GM15510 (cell line): ENCODE results near the gene NPIPB8.
"Not testable (repeated sequence)": the region's sequence is repeated elsewhere in the genome, so short reads cannot be mapped to it uniquely, and the experiment has no call there.

Experiments used
- POLR2A ChIP-seq: IDR thresholded peaks from 3 replicates; pipeline ENCODE4 v1.6.1; 2011; ENCODE audit warnings: borderline replicate concordance; ENCODE audit not compliant: insufficient read length; ENCODE audit errors: extremely low read depth

NPIPB8 gene

GRCh38 chr16:28637765-28638164, at the start of gene NPIPB8:
TSS of gene NPIPB8 (plus strand) at chr16:28638065. CDS start at chr16:28638361, 296 bp downstream.
- TF ChIP-seq POLR2A, result not testable (repeated sequence)

GRCh38 chr16:28589069-28589468, 48.8 kb upstream of the NPIPB8 start:
- TF ChIP-seq POLR2A, result no peak

- TF ChIP-seq POLR2A, result no peak
These were observed 47.9 kb upstream of the NPIPB8 start for GRCh38 chr16:28589930-28590329.

GRCh38 chr16:28590384-28591340, 47.2 kb upstream of the NPIPB8 start:
- no peak for TF ChIP-seq POLR2A

GRCh38 chr16:28591355-28591754, 46.5 kb upstream of the NPIPB8 start:
- no peak for TF ChIP-seq POLR2A

- no peak for TF ChIP-seq POLR2A
These were observed 45.4 kb upstream of the NPIPB8 start for GRCh38 chr16:28592511-28592910.

GRCh38 chr16:28592979-28593553, 44.8 kb upstream of the NPIPB8 start:
- TF ChIP-seq POLR2A, result no peak

- no peak for TF ChIP-seq POLR2A
These were observed 41.7 kb upstream of the NPIPB8 start for GRCh38 chr16:28596115-28596630.

GRCh38 chr16:28596840-28597691, 40.8 kb upstream of the NPIPB8 start, which contains the start of gene SULT1A2:
TSS of gene SULT1A2 (minus strand) at chr16:28597050. CDS start at chr16:28595930, 1,120 bp downstream.
- no peak for TF ChIP-seq POLR2A

- TF ChIP-seq POLR2A, result no peak
These were observed 40.1 kb upstream of the NPIPB8 start for GRCh38 chr16:28597692-28598261.

GRCh38 chr16:28602529-28602928, 35.3 kb upstream of the NPIPB8 start:
- TF ChIP-seq POLR2A, result no peak

- TF ChIP-seq POLR2A, result no peak
These were observed 34.3 kb upstream of the NPIPB8 start for GRCh38 chr16:28603381-28604185.

GRCh38 chr16:28604186-28604565, 33.7 kb upstream of the NPIPB8 start:
- TF ChIP-seq POLR2A, result no peak
